Measurements from ENCODE around the gene TEX53. TPM values are rescaled to one million over a fixed set of nuclear protein-coding genes. Genes with fewer than 3 reads are reported as not detected.

TEX53 gene
- not detected for total RNA-seq
- long read RNA-seq, result 0 reads

GRCh38 chr9:114657705-114658104, at the start of gene TEX53:
TSS of gene TEX53 (minus strand) at chr9:114657805. CDS start at chr9:114657774, 31 bp downstream.
- intact Hi-C loops (cut with DNase I), result loop anchor here (10.0 kb wide), 3 partner anchors 153 to 253 kb away; partner anchors contain the start of gene WHRN (in 1 of the 2)
- H3K27me3 ChIP-seq, result no peaks in the 10 kb centered on the region
- H3K4me3 ChIP-seq, result no peak within 1 kb of the TSS
- ATAC-seq, result no peak
- no peaks in the 10 kb centered on the region for H3K4me1 ChIP-seq
- TF ChIP-seq POLR2A (IDR thresholded peaks at IDR 0.05) (no peak), CTCF (IDR thresholded peaks at IDR 0.05) (no peak)
- 100% methylated on average over 1 of the region's 6 CpGs for WGBS (ENCODE audit: insufficient coverage, low coverage, low lambda C conversion rate, missing lambda C conversion rate)
- DNase-seq, result no peak
- no peak within 1 kb of the TSS for H3K27ac ChIP-seq
- no peaks in the 10 kb centered on the region for H3K9me3 ChIP-seq
- H3K36me3 ChIP-seq, result no peaks in the 10 kb centered on the region

- Histone ChIP-seq H3K4me1 (no peaks in the 10 kb centered on the region), H3K27ac (no peak overlapping the region), H3K27me3 (no peaks in the 10 kb centered on the region), H3K4me3 (no peak overlapping the region), H3K9me3 (no peaks in the 10 kb centered on the region), H3K36me3 (no peaks in the 10 kb centered on the region)
- intact Hi-C loops (cut with DNase I), result no loop called here
- ATAC-seq (no peak), DNase-seq (no peak)
- no peak for TF ChIP-seq POLR2A (IDR thresholded peaks at IDR 0.05)
- TF ChIP-seq CTCF (IDR thresholded peaks at IDR 0.05), result no peak
- WGBS (ENCODE audit: insufficient coverage, low coverage, low lambda C conversion rate, missing lambda C conversion rate), result 81% methylated on average over 2 of the region's 2 CpGs
These were observed 49.1 kb upstream of the TEX53 start for GRCh38 chr9:114706711-114707110.

- H3K36me3 ChIP-seq, result no peaks in the 10 kb centered on the region
- DNase-seq, result no peak
- no peaks in the 10 kb centered on the region for H3K4me1 ChIP-seq
- H3K9me3 ChIP-seq, result no peaks in the 10 kb centered on the region
- TF ChIP-seq POLR2A (IDR thresholded peaks at IDR 0.05) (no peak), CTCF (IDR thresholded peaks at IDR 0.05) (no peak)
- H3K27me3 ChIP-seq, result no peaks in the 10 kb centered on the region
- intact Hi-C loops (cut with DNase I), result no loop called here
- H3K4me3 ChIP-seq, result no peak overlapping the region
- no peak overlapping the region for H3K27ac ChIP-seq
- no peak for ATAC-seq
These were observed 44.4 kb upstream of the TEX53 start for GRCh38 chr9:114701988-114702387.

- no peaks in the 10 kb centered on the region for H3K36me3 ChIP-seq
- no peak overlapping the region for H3K4me3 ChIP-seq
- no peaks in the 10 kb centered on the region for H3K27me3 ChIP-seq
- no peaks in the 10 kb centered on the region for H3K4me1 ChIP-seq
- intact Hi-C loops (cut with DNase I), result no loop called here
- no peak overlapping the region for H3K27ac ChIP-seq
- 90% methylated on average over 4 of the region's 4 CpGs for WGBS (ENCODE audit: insufficient coverage, low coverage, low lambda C conversion rate, missing lambda C conversion rate)
- H3K9me3 ChIP-seq, result no peaks in the 10 kb centered on the region
- TF ChIP-seq CTCF (IDR thresholded peaks at IDR 0.05) (no peak), POLR2A (IDR thresholded peaks at IDR 0.05) (no peak)
- ATAC-seq (no peak), DNase-seq (no peak)
These were observed 40.3 kb upstream of the TEX53 start for GRCh38 chr9:114697951-114698351.

Data from right lobe of liver (tissue), 6 donors.